ENCODE results near the gene DYNC1I2.

The DYNC1I2 gene

DNA sequence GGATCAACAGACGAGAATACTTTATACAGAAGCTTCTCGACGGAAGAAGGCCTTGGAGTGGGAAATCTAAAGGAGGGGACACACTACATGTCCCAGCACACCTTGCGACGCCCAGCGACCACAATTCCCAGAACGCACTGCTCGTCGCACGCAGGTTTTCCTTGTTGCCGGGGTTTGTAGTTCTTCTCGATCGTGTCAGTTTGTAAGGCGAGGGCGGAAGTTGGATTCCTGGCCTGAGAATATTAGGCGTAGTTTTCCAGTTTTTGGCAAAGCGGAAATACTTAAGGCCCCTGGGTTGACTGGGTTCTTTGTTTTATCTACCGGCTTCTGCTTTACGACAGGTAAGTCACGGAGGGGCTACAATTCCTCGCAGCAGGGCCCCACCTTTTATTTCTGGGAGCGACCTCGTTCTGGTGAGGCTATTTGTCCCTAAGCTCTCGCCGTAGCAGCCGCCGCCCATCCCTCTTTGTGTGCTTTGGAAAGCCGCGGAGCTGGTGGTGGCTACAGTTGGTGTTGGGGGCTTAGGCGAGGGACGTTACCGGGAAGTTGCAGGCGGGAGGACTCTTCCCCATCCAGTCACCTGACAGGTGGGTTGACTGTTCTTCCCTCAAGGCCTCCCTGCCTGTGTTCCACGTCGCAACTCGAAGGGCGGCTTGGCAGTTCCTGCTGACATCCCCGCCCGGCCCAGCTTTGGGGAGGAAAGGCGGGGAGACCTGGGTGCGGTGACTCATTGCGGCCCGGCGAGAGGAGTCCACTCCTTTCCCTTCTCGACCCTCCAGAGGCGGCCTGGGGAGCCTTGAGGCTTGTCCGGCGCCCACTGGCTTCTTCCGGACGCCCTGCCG lies at the start of gene DYNC1I2:
Gene DYNC1I2, plus strand, starts transcription at position 183 of the 842 bp plus-strand sequence. CDS start 2,687 bp downstream, outside the sequence.
- DNase-seq (ENCODE audit: low spot score), result peak; percentile 90

DNA sequence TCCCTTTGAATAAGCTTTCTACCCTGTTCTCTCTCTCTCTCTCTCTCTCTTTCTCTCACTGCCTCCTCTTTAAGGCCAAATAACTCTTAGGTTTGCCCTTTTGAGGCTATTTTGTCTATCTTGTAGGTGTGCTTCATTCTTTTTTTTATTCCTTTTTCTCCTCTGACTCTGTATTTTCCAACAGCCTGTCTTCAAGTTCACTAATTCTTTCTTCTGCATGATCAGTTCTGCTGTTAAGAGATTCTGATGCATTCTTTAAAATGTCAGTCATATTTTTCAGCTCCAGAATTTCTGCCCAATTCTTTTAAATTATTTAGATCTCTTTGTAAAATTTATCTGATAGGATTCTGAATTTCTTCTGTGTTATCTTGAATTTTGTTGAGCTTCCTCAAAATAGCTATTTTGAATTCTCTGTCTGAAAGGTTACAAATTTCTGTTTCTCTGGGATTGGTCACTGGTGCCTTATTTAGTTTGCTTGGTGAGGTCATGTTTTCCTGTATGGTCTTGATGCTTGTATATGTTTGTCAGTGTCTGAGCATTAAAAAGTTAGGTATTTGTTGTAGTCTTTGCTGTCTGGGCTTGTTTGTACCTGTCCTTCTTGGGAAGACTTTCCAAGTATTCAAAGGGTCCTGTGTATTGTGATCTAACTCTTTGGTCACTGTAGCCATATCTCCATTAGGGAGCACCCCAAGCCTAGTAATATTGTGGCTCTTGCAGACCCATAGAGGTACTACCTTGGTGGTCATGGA lies 35.4 kb upstream of the DYNC1I2 start:
- DNase-seq (ENCODE audit: low spot score), result no peak

DNA sequence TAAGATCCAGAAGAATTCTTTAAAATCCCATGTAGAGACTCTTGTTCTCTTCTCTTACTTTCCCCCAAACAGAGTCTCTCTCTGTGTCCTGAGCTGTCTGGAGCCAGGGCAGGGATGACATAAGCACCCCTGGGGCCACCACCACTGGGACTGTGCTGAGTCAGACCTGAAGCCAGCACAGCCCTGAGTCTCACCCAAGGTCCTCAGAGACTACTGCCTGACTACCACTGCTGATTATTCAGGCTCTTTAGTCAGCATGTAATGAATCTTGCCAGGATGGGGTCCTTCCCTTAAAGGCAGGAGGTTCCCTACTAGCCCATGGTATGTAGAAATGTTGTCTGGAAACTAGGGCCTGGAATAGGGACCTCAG lies 34.9 kb upstream of the DYNC1I2 start:
- DNase-seq (ENCODE audit: low spot score), result no peak

DNA sequence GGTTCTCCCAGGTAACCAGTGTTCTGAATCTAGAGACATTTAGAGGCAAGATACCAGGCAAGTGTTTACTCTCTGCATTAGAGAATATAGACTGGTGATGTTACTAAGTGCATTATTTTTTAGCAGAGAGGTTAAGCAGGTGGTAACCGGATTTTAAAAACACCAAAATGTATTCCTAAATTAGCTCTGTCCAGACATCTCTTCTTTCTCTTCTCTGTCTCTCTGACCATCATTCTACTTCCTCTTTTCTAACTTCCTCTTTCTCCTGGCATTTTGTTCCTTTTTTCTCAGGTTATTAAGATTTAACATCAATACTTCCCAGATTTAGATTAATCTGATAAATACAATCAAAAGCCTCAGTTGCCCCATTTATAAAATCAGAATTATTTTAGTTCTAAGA lies 31.7 kb upstream of the DYNC1I2 start:
- DNase-seq (ENCODE audit: low spot score), result no peak

DNA sequence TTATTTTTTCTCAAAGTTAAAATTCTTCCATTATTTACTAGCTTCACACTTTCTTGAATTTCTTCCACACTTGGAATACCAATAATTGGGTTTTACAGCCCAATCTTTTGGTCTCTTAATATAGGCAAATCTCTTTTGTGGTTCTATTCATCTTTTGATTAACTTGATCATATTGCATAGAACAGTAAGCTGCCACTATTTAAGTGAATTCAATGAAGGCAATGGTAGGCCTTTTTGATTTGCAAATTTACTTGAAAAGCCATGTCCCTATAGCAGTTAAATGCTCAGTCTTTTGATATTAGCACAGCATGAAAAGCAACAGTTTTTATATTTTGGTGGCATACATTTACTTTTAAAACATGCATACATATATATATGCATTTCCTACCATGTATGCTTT lies 20.2 kb upstream of the DYNC1I2 start:
- DNase-seq (ENCODE audit: low spot score), result no peak

DNA sequence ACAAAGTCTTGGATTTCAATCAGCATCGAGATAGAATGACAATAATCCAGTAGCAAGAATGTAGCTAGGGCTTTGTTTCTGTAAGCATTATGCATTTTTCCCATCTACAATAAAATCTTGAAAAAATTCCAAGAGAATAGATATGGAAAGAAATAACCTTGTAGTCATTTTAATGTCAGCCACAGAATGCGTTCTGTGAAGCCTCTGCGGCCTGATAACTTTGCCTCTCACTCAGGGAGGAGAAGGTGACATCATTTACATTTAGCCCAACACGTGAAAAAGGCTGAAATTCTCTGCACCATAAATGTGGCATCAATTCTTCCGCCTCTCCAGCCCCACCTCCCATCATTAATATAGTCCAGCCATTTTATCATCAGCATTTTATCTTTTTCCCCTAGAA lies 19.1 kb upstream of the DYNC1I2 start:
- DNase-seq (ENCODE audit: low spot score), result no peak

DNA sequence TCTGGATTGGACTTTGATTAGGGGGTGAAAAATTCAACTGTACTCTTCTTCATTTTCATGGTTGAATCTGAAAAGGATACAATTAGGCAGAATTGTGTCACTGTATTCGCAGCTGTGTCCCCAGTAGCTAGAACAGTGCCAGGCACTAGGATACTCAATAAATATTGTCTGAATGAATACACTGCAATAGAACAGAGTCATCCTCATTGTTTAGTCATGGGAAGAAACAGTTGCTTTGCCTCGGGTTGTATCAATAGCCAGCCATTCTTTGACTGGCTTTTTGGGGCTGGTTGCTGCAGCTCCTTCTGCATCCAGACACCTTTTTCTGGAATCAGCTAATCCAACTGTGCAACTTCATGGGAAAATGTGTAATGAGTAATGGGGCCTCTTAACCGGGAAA lies 18.1 kb upstream of the DYNC1I2 start:
- DNase-seq (ENCODE audit: low spot score), result no peak

DNA sequence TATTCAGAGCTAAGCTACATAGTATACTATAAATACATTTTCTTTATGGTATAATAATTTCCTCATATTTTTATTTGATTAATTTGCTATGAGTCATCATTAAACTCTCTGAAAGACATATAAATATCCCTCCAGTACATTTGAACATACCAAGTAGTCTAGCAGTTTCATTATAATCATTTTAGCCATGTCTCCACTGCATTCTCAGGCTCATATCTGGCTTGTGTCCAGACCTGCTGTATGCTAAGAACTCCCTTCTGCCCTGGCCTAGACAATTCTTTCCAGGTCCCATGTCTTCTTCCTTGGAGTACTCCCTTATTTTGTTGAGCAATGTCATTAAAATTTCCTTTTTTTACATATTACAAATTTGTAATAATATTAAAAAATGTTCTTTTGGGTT lies 16.6 kb upstream of the DYNC1I2 start:
- no peak for DNase-seq (ENCODE audit: low spot score)

DNA sequence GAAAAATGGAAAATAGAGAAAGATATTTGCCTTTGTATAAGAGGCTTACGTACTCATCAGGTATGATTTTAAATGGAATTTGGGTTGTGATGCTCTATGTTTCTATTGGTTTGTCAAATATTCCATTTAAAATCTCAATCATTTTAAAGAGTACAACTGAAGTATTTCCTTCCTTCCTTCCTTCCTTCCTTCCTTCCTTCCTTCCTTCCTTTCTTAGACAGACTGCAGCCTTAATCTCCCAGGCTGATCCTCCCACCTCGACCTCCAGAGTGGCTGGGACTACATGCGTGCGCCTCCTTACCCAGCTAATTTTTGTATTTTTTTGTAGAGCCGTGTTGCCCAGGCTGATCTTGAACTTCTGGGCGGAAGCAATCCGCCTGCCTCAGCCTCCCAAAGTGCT lies 15.4 kb upstream of the DYNC1I2 start:
- DNase-seq (ENCODE audit: low spot score), result no peak

DNA sequence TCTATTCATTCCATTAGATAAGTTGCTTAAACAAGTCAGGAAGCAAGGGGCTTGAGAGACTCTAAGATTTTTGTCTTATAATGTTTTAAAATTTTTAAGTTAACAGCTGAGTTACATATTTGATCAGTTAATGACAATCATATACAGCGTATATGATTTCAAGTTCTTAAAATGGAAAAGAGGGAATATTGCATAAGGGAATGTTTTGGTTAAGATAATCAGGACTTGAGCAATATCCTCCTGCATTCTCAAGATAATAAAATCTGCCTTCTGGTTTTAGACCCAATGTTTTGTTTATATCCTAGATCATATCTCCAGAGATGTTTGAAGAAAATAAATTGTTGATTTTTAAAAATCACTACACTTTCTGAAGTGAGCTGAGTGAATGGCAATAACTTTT lies 13.4 kb upstream of the DYNC1I2 start:
- DNase-seq (ENCODE audit: low spot score), result no peak

DNA sequence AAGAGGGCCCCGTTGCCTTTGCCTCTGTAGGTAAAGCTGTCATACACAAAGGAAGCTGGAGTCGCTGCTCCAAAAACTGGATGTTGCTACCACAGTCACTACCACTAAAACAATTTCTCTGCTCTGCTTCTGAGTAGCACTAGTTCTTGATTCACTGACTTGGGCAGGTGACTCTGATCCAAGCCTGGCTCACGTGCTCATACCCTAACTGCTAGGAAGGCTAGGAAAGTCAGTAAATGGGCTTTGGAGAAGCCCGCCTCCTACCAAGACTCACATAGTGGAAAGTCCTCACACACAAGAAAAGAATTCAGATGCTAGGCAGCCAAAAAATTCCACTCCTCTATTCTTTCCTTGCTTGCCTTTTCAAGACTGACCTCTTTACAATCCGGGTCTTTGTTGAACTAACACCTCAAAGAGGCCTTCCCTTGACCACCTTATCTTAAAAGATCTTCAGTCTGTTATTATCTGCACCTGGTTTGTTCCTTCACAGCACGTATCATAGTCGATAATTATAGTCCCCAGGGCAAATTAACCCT lies 11.4 kb upstream of the DYNC1I2 start:
- DNase-seq (ENCODE audit: low spot score), result no peak

DNA sequence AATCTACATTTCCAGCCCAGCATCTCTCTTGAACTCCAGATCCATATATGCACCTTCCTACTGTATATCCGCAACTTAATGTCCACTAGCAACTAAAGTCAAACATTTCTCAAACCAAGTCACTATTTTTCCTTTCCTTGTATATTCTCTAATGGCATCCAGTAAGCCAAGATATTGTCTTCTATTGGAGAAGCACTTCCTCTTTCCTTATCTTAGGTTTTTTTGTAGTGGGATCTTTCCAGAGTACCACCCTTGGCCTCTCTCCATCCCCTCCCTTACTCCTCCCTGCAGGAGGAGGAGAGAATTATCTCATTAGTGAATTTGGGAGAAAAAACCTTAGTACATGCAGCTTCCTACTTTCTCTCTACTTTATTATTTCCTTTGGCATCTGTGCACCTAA lies 8.7 kb upstream of the DYNC1I2 start:
- no peak for DNase-seq (ENCODE audit: low spot score)

DNA sequence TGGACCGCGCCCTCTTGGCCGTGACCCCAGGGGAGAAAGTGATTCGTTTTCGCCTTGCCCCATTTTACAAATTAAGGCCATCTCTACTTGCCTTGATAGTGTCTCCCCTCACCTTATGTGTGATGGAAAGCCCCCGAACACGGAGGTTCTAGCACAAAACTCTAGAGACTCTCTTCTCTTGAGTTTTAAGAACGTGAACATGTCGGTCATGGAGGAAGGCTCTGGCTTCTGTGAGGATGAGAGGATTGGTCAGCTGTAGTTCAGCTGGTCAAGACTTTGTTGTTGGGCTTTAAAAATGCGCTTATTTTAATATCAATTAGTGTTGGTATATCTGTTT lies 828 bp downstream of the DYNC1I2 start:
- peak; percentile 43 for DNase-seq (ENCODE audit: low spot score)

DNA sequence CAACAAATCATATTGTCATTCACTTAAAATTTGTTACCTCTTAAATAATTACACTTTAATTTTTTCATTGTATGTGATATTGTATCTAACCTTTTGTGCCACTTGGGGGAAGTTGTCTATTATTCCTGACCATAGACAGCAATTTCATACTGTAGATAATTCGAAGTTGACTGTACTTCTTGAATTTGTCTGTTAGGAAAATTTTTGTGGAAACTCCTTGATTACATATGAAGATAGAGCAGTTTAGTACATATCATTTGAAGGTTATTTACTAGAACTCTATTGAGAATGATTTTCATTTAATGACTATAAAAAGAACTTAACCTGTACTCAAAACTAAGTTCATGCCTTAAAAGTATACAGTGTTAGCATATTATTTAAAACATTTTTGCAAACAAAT lies 5.1 kb downstream of the DYNC1I2 start:
- no peak for DNase-seq (ENCODE audit: low spot score)

DNA sequence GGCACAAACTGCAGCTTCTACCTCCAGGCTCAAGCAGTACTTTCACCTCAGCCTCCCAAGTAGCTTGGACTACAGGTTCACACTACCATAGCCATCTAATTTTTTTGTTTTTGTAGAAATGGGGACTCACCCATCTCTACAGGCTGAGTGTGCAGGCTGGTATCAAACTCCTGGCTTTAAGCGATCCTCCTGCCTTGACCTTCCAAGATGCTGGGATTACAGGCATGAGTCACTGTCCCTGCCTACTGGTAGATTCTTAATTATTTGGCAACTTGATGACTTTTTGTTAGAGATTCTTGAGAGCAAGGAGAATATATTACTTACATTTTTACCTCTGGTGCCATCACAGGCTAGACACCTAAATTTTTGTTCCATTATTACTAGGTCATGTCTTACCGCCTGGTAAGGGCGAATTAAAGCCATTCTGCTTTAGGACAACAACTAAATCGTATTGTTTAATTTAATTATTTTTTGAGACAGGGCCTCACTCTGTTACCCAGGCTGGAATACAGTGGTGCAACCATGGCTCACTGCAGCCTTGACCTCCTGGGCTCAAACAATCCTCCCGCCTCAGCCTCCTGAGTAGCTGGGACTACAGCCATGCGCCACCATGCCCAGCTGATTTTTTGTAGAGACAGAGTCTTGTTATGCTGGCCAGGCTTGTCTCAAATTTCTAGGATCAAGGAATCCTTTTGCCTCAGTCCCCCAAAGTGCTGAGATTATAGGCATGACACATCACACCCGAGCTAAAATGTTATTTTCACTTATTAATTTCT lies 15.7 kb downstream of the DYNC1I2 start:
- DNase-seq (ENCODE audit: low spot score), result no peak

DNA sequence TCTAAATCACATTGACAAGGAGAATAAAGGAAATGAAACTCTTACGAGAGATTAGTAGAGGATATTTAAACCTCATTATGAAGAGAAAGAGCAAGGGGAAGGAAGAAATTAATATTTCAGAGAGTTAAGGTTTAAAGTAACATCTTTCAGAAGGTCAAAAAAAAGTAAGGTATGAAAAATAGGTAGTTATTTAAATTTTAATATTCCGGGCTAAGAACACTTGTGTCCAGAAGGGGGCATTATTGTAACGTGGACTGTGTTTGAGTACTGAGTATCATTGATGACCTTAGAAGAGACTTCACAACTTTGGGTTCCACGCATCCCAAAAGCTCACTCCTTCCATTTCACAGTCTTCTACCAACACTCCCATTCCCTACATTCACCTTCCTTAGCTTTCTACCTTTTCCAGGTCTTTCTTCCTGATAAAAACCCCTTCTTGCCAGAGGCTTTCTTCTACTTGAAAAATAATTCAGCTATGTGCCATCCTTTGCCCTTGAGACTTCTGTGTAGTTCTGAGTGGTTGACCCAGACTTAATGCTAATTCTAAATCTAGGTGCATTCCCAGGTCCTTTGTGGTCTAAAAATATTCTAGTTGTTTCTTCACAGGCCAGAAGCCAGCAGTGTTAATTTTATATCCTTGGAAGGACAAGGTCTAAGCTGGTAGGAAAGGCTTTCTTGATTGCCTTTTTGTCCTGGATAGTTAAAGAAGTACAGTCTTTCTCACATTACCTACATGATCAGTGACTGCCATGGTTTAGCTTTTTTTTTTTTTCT lies 16.5 kb downstream of the DYNC1I2 start:
- no peak for DNase-seq (ENCODE audit: low spot score)

DNA sequence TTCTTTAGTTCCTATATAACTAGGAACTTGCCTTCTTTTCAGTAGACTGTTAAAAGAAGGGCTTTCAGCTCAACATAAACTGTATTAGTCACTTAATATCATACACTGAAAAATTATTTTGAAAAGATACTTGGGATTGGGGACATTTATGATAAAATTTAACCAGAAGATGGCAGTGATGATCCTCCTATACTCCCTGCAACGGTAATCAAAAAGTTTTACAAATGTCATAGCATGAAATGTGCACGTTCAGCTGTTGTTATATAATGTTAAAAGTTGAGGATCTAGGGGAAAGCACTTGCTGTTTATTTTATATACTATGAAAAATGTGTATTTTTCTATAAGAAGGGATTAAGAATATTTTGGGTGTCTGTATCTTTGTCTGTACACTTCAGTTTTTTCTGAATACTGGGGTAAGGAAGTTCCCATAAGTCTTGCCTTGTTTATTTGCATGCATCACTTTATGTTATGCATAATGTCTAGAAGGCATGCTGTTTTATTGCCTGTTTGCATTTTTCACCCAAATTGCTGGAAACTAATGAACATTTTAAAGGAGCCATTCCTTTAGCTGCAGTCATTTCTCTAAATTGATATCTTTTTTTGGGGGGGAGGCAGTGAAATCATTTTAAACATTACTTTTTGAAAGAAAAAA lies 19.0 kb downstream of the DYNC1I2 start:
- no peak for DNase-seq (ENCODE audit: low spot score)

DNA sequence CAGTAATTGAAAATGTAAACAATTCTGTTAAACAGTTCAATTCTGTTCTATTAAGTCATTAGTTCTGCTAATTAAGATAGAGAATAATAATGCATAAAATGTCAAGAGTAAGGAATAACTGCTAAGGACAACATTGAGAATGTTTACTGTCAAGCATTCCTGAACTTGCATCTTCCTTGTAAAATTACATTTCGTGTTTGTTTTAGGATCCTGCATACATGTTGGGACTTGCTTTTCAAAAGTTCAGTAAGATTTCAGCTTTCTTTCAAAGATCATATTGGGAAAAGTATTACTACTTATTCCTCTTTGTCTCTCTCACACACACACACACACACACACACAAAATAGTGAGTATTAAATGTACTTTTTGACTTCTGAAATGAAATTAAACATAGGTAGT lies 20.5 kb downstream of the DYNC1I2 start:
- no peak for DNase-seq (ENCODE audit: low spot score)

DNA sequence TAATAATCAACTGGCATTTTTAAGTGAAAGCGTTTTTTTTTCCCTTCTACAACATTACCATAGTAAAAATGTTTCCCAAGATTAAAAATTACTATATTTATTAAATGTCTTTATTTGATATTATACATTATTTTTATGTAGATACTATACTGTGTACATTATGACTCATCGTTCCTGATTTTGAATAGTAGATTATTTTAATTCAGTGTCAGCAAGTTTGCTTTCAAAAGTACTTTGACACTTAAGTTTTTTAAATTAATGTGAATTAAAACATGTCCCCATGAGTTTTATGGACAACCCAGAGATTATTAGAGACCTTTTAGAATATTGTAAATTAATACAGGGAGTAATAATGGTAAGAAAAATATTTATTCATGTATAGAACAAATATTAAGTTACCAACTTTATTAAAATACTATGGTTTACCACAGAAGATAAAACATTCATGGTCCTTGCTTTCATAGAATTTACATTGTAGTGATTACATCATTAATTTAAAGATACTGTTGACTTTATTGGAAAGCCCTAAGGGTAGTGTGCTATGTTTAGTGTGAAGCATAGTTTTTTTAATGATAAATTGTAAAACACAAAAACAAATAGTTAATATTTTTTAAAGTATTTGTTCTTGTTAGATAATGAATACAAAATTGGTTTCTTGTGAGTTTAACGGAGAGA lies 21.9 kb downstream of the DYNC1I2 start:
- no peak for DNase-seq (ENCODE audit: low spot score)

DNA sequence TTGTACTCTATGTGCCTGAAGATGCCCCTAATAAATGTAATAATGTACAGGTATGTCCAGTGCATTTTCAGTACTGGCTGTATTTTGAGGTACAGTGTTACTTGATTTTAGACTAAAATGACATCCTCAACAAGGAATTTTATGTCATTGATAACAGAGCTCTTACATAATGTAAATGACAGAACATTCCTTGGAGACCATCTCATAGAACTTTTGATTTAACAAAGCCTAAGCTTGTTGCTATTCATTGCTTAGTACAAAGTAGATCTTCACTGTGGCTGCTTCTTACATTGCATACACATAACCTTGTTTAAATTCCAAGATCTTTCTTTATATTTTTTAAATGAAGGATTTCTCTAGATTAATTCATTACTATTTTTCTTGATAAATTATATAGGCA lies 24.1 kb downstream of the DYNC1I2 start:
- DNase-seq (ENCODE audit: low spot score), result no peak

DNA sequence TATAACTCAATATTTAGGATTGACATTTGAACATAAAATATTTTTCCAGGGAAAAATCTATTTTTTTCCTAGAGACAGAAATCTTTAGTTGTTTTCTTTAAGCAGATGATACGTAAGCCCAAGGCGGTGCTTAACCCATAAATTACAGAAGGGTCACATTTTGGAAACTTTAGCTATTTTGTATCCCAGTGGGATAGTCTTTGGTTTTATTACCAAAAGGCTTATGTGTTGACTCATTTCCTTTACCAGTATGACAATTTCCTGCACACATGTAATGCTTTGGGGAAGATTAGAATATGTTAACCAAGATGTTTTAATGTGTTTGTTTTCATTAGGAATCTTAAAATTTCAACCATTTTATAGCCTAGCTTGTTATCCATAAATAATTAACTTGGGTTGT lies 24.8 kb downstream of the DYNC1I2 start:
- peak; percentile 85 for DNase-seq (ENCODE audit: low spot score)
